Left renal cortex interstitium (tissue), 4 donors: Measurements from ENCODE around the gene RHOH. TPM values are rescaled to one million over a fixed set of nuclear protein-coding genes. Genes with fewer than 3 reads are reported as not detected.

Source experiments
- DNase-seq, 4 donors: peaks; one replicate each; pipeline ENCODE4 v3.0.0-alpha.2; 2013; ENCODE audit warnings: low read depth in 4 of 4, low spot score in 2 of 4, missing footprints in 1 of 4
- polyA plus RNA-seq, 4 donors: library from polyadenylated mRNA; unstranded; fragments of 120-200 nt; gene quantifications; one replicate each; pipeline ENCODE4 v1.2.1, GENCODE V29; 2013; ENCODE audit not compliant: insufficient read length in 4 of 4

RHOH gene
- polyA plus RNA-seq, 4 donors: 0.61 to 0.91 (median 0.72) TPM

DNA sequence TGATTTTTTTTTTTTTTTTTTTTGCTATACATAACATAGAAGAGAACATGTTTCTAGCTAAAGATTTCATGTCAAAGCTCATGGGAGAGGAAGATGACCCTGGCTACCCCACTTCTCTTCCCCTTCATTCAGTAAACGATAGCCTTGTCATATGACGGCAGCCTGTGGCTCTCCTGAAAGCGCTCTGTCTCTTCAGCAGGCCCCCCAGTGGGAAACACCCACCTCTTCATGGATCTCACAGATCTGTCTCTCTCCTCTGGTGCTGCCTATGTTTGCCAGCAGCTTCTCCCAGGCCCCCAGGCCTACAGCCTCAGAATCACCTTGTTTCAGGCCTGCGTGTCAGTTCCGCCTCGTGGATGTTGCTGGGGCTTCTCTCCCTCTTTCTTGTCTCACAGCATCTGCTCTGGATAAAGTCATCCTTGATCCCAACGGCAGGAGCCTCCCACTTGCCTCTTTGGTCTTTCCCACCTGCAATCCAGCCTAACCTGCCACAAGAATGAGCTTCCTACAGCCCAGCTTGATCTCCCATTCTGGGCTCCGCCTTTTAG lies 34.6 kb downstream of the RHOH start:
- no peak for DNase-seq

DNA sequence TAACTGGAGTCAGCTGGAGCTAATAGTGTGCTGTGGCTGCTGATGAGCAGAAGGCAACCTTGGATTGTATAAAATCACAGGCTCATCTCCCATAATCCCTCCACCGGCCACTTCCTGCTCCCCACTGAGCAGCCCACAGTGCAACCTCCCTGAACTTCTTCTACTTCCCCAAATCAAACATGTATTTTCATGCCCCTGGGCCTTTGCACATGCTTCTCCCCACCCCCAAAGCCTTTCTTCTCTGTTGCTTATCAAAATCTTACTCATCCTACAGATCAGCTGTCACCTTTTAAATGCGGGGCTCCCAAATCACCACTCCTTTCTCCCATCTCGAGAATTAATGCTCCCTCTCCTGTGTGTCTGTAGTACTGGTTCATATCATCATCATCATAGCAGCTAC lies 35.8 kb downstream of the RHOH start:
- no peak for DNase-seq

GRCh38 chr4:40233227-40233626 lies 36.4 kb downstream of the RHOH start:
- DNase-seq: no peak

- no peak for DNase-seq
These were observed 37.7 kb downstream of the RHOH start for GRCh38 chr4:40234519-40235039.

GRCh38 chr4:40238008-40238699 lies 41.3 kb downstream of the RHOH start:
- no peak for DNase-seq

DNA sequence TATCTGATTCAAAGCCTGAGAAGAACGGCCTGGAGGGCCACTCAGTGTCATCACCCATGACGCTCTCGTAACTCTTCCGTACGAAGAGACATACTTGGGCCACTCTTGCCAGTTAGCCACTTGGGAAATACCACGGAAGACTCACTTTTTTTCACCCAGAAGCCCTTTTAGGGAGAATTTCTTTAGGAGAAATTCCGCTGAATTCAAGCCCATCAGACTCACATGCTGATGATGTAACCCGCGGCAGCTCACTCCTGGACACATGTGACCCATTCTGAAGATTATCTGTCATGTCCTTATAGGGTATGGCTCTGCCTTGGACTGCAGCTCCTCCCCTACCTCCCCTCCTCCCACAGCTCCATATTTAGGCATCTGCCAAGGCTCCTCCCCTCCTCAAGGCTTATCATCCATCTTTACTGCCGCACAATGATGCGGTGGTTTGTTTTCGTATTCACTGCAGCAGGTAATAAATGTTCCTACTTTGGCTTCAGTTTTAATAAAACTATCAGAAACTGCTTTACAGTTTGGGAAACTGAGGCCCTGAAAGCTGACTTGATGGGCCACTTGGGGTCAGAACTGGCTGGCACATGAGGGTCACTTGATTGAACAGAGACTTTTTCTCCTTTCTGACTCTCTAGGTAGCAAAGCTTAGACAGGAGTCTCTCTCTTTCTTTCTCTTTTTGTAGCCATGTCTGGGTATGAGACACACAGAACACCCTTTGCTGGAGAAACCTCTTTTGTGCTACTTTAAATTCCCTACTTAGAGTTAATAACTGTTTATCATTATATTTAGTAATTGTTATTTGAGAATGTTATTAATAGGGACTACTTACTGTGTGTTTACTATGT lies 42.1 kb downstream of the RHOH start:
- no peak for DNase-seq

DNA sequence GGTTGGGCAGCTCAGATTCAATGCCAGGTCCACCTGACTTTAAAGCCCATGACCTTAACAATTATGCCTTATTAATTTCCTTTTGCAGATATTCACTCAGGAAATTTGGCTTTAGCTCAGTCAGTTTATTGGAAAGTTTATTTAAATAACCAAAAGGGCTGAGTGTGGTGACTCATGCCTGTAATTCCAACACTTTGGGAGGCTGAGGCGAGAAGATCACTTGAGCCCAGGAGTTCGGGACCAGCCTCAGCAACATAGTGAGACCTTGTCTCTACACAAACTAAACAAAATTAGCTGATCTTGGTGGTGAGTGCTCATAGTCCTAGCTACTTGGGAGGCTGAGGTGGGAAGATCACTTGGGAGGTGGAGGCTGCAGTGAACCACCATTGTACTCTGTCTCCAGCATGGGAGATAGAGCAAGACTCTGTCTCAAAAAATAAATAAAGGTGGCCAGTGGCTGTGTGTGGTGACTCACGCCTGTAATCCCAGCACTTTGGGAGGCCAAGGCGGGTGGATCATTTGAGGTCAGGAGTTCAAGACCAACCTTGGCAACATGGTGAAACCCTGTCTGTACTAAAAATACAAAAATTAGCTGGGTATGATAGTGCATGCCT lies 43.3 kb downstream of the RHOH start:
- DNase-seq: no peak

DNA sequence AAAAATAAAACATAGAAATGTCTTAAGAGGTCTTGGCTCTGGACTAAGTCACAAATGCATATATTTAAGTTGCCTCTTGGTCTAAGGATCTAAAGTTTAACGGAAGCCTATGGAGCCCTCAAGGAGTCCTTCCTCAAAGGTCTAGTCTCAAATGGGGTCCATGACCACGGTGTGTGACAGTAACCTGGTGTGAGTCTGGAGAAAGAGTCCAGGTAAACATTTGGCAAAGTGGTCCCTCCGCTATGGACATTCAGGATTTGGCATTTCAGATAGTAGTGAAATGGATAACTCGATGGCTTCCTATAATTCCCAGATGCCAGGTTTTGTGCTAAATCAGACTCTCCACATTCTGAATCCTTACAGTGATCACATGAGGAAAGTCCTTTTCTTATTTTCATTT lies 44.2 kb downstream of the RHOH start:
- DNase-seq: no peak

- DNase-seq: no peak
These were observed 45.1 kb downstream of the RHOH start for GRCh38 chr4:40241941-40242340.

DNA sequence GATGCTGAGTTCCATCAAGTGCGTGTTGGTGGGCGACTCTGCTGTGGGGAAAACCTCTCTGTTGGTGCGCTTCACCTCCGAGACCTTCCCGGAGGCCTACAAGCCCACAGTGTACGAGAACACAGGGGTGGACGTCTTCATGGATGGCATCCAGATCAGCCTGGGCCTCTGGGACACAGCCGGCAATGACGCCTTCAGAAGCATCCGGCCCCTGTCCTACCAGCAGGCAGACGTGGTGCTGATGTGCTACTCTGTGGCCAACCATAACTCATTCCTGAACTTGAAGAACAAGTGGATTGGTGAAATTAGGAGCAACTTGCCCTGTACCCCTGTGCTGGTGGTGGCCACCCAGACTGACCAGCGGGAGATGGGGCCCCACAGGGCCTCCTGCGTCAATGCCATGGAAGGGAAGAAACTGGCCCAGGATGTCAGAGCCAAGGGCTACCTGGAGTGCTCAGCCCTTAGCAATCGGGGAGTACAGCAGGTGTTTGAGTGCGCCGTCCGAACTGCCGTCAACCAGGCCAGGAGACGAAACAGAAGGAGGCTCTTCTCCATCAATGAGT lies 46.6 kb downstream of the RHOH start:
- no peak for DNase-seq

DNA sequence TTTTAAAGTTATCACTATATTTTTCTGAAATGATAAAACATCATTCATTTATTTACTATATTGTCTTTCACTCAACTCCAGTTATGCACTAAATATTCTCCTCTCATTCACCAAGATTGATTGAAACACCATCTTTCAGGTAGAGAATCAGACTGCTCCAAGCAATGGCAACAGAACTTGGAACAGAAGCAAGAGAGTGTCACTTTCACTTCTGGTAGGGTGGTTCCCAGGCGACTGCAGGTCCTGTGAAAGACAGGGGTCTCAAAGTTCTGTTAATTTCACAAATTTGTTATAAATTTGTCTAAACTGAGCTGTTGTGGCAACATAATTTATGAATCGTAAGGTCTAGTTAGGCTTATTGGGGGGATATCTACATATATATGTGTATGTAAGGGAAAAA lies 47.8 kb downstream of the RHOH start:
- DNase-seq: no peak

GRCh38 chr4:40245550-40245949 lies 48.7 kb downstream of the RHOH start:
- DNase-seq: no peak

GRCh38 chr4:40246011-40246900 lies 49.4 kb downstream of the RHOH start:
- no peak for DNase-seq

DNA sequence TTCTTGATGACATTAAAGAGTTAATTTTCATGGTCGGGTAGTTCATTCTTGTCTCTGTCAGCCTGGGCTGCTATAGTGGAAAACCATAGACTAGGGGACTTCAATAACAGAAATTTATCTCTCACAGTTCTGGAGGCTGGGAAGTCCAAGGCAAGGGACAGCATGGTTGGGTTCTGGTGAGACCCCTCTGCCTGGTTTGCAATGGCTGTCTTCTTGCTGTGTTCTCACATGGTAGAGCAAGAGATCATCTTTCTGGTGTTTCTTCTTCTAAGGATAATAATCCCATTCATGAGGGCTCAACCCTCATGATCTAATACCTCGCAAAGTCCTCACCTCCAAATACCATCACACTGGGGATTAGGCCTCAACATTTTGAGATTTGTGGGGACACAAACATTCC lies 50.1 kb downstream of the RHOH start:
- DNase-seq: no peak

- DNase-seq: no peak
These were observed 50.5 kb downstream of the RHOH start for GRCh38 chr4:40247350-40247749.

GRCh38 chr4:40251366-40251765 lies 54.5 kb downstream of the RHOH start:
- DNase-seq: no peak

GRCh38 chr4:40253906-40254305 lies 57.1 kb downstream of the RHOH start:
- DNase-seq: no peak

GRCh38 chr4:40254608-40255392 lies 58.0 kb downstream of the RHOH start:
- DNase-seq: no peak
